NOMO-1 treated with DMSO at 0.1 percent for 48 hours (cell line): ENCODE results near the gene C2orf80.
"Not testable (repeated sequence)": the region's sequence is repeated elsewhere in the genome, so short reads cannot be mapped to it uniquely, and the experiment has no call there.

Experiments
- DNase-seq: peaks from one replicate; lab custom pipeline; 2025; ENCODE audit not compliant: unreplicated experiment; lab: John Stamatoyannopoulos, UW

Gene C2orf80

DNA sequence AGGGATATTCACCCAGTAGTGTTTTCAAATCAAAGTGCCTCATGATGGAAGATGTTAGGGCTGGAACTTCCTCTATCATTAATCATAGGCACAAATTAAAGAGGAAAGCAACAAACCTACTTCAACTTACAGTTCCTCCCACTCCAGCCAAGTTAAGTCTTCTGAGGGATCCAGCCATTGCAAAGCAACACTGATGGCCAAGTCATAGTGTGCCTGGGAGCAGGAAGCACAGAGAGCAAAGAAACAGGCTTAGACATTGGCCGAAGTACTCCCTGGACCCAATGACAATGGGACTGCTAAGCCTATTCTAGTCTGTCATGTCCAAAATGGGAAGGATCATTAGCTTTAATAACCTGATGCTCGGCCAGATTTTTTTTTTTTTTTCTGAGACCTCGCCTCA, 7.0 kb downstream of the C2orf80 start:
- DNase-seq: peak; percentile 7

DNA sequence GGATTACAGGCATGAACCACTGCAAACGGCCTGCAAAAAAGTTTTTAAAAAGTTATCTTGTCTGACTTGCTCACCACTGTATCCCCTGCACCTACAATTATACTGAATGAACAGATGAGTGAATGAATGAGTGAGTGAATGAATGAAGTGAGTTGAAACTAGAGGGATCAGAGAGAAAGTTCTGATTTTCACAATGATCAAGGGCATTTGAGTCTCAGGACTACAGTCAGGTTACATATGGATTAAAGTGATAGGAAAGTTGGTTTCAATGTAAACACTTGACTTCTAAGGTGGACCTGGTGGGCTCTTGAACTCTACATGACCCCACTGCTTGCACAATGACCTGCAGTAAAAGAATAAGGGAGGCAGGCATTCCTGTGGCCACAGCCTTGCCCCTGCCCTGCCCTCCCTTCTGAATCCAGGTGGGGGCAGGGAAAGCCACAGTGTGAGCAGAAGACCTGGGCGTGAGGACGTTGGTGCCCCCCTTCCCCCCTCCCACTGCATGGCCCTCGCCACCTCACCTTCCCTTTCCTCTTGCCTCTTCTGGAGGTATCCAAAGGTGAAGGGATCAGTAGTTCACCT, 10.7 kb downstream of the C2orf80 start:
- no peak for DNase-seq

DNA sequence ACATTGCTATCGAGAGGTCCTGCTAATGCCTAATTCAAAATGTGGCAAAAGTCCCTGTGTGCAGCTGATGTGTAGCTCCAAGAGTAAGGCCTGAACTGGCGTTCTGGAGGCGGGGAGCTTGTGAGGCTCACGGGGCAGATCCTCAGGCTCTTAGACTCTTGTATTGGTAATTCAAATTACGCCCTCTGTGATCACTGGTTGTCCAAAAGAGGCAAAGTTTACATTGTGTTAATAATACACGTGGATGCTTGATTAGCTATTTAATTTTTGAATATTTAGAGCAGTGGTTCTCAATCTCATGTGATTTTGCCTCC, 14.0 kb downstream of the C2orf80 start:
- no peak for DNase-seq

DNA sequence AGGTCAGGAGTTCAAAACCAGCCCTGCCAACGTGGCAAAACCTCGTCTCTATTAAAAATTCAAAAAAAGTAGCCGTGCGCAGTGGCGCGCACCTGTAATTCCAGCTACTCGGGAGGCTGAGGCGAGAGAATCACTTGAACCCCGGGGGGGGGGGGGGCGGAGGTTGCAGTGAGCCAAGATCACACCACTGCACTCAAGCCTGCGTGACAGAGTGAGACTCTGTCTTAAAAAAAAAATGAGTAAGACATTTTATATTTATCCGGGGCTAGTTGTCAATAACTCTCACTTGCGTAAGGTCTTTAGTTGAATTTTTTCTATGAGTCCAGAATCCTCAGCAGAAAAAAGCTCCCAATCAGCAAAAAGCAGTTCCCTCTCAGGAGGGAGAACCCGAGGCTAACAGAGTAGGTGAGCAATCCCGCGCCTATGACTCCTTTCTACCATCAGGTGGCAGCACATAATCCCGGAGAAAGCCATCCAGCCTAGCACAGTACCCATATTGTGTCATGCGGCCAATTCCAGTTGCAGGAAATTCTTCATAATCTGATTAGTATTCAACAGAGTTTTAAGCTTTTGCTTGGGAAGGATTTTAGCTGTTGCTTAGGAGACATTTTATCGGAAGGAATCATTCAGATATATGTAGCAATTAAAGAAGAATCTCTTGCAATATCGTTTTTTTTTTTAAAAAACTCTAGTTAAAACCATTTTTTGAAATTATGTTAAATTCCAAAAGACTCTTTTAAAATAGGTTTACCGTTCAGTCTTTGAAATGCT, 14.6 kb downstream of the C2orf80 start:
- DNase-seq: peak; percentile 63

DNA sequence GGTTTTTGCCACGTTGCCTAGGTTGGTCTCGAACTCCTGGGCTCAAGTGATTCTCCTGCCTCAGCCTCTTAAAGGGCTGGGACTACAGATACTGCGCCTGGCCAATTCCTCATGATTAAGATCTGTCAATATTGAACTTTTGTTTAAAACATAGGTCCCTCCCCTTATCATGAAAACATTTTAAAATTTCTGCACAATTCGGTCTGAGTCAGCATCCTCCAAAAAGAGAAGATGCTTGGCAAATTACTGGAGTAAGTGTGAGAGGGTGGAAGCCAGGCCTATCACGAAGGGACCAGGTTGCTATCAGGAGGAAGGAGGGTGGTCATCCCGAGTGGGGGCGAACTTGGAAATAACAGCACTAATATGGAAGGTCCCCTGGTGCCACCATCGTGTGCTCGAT, 15.7 kb downstream of the C2orf80 start:
- no peak for DNase-seq

DNA sequence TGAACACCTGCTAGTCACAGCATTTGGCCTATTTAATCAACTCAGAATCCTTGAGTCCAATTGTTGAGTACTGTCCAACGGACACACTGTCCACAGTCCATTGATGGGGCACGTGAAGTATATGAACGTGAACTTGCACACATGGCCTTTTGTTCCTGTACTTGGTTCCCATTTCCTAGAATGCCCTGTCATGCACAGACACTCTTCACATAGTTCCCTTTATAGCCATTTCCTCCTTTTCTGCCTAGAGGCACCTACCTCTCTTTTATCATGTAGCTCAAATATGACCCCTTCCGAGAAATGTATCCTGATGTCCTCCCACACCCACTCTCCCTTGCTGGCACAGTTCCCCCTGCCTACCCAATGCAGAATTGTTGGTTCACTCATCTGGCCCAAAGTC, 17.7 kb downstream of the C2orf80 start:
- peak; percentile 82 for DNase-seq

DNA sequence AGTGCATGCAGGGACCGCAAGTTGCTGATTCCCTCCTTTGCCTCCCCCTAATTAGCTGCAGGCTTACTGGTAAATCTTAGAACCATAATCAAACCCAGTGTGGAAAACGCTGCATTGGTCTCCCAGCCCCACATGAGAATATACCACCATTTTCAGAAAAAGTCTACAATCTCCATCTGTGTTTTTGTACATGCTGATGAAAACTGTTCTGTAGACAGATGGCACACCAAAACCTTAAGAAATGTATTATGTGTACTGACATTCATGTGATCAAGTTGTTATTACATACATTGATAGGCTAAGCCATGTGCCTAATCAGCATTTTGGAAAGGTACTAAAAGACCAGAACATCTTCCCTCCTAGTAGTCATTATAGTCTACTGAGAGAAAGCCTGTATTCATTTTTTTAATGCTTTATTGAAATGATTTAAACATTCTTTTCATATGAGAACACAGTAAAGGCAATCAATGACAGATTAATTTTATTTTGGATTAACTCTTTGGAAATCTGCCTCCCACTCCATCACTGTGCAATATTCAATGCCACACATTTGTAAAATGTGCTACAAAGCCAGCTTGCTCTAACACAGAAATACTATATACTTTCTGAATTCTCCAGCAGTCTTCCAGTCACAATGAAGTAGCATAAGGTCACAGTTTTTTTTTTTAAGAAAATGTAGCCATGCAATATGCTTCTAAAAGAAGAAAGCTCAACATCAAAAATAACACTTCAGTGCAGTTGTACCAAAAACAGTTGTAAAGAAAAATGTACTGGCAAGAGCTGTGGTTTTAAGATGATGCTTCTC, 24.7 kb downstream of the C2orf80 start:
- no peak for DNase-seq

DNA sequence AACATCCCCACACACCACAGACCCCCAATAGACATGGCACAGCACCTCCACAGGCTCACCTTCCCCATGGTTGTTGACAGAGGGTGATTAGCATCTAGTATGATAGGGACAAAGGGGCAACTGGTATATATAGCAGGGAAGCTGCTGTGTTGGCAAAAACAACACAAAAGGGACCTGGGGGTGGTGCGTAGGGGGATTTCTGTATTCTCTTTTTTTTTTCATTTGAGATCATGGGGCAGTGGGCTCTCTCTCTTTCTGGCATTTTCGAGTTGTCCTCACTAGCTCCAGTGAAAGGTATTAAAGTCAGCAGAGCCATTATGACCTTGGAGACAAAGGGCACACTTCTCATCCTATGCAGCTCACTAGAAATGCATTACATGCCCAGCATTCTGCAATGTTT, 26.3 kb downstream of the C2orf80 start, which contains the start of gene CRYGA:
Gene CRYGA, minus strand, starts transcription at position 101 of the 400 bp plus-strand sequence. Its CDS starts 33 bp downstream, at position 68.
- no peak for DNase-seq

DNA sequence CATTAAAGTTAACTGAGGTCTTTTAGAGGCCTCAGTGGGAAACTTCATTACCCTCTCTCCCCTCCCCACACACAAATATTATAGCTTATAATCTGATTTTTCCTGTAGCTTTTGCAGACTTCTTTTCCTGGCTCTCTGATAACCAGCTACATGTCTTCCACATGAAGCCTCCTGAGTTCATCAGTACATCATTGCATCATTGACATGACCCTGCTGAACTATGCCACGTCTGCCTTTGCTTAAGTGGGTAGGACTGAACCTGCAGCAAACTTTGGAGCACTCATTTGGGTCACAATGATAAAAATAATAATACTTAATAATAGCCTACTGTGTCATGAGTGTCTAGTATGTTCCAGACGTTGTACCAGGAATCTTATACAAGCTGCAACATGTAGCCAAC, 33.4 kb downstream of the C2orf80 start:
- DNase-seq: no peak

DNA sequence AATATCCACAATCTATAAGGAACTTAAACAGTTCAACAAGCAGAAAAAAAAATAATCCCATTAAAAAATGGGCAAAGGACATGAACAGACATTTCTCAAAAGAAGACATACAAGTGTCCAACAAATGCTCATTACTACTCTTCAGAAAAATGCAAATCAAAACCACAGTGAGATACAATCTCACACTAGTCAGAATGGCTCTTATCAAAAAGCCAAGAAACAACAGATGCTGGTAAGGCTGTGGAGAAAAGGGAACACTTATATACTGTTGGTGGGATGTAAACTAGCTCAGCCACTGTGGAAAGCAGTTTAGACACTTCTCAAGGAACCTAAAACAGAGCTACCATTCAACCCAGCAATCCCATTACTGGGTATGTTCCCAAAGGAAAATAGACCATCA, 36.7 kb downstream of the C2orf80 start:
- no peak for DNase-seq

DNA sequence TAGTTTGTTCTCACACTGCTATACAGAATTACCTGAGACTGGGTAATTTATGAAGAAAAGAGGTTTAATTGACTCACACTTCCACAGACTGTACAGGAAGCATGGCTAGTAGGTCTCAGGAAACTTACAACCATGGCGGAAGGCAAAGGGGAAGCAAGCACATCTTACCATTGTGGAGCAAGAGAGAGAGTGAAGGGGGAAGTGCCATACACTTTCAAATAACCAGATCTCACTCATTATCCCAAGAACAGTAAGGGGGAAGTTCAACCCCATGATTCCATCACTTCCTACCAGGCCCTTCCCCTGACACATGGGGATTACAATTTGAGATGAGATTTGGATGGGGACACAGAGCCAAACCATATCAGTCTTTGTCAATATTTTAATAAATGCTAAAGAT, 38.9 kb downstream of the C2orf80 start:
- DNase-seq: peak; percentile 48

DNA sequence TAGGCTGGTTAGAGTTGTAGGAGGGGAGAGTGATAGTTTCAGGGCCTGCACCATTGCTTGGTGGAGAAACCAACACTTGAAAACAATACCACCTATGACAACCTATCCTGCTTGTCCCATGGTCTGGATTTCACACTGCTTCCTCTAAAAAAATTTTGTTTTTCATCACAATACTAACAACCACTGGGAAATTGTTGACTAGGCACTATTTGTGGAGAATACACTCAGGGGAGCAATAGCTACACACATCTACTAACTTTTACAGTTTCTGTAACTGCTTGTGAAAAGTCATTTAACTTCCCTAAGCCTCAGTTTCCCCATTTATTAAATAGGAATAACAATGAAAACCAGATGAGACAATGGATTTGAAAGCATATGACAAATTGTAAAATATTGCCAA, 39.7 kb downstream of the C2orf80 start:
- no peak for DNase-seq

DNA sequence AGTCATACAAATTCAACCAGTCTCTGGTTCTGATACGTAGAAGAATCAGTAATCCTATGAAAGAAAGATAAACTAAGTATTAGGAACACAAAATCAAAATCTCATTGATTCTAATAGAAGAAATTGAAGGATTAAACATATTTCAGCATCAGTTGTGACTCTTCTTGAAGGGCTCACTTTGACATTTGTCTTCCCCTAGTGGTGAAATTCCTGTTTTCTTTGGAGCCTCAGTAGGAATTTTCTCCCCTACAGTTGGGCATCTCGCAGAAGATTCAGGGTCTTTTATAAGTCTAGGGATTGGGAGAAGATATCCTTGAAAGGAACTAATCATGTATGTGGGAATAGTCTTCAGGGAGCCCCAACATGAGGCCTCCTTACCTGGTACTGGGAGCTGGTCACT, 41.0 kb downstream of the C2orf80 start:
- DNase-seq: no peak

DNA sequence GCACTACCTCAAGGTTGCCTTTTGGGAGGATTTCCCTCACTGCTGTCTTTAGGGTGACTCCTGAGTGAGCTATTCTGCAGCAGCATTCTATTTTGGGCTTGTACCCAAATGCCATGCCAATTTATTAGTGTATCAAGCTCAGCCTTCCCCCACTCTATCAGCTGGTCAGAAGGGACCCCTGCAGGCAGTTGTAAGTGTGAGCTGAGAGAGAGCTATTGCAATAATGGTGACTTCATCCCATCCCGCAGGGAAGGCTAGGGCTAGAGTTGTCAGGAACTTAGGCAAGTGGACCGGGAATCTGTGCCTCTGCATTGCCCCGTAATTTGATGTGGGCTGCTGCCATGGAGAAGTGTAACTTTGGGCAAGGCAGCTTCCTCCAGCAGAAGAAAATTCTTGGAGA, 42.1 kb downstream of the C2orf80 start:
- DNase-seq: no peak

DNA sequence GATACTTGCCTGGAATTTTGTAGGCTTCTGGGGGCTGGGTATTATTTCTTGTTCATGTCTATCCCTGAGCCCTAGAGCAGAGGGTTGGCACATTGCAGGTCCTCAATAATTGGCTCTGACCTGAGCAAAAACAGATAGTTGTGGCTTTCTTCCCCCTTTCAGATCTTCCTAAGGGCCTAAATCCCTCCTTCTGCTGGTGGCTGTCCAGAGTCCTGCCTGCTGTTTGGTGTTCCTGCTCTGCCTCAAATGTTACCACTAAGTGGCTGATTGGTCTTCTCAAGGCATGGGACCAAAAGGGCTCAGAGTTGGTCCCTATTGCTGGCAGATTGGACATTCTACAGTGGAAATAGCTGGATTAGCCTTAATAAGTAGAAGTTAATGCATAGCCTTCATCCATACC, 42.8 kb downstream of the C2orf80 start:
- no peak for DNase-seq

DNA sequence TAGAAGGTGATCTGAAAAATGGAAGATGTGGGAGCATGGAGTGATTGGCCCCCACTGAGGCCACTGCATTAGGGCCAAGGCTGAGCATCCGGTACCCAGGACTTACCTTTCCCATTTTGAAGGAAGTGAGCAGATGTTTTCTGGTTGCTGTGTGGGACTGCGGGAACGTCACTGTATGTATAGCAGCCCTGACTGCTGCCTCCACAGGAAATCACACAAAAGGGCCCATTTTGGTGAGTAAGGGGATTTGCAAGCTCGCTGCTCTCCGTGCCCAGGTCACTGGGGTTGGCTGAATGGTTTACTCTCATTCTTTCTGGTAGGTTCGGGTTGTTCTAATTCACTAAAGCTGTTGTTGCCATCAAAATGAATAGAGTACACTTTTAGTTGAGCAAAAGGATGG, 43.8 kb downstream of the C2orf80 start, which contains the start of gene CRYGB:
Gene CRYGB, minus strand, starts transcription at position 153 of the 400 bp plus-strand sequence. Its CDS starts 38 bp downstream, at position 115.
- no peak for DNase-seq

DNA sequence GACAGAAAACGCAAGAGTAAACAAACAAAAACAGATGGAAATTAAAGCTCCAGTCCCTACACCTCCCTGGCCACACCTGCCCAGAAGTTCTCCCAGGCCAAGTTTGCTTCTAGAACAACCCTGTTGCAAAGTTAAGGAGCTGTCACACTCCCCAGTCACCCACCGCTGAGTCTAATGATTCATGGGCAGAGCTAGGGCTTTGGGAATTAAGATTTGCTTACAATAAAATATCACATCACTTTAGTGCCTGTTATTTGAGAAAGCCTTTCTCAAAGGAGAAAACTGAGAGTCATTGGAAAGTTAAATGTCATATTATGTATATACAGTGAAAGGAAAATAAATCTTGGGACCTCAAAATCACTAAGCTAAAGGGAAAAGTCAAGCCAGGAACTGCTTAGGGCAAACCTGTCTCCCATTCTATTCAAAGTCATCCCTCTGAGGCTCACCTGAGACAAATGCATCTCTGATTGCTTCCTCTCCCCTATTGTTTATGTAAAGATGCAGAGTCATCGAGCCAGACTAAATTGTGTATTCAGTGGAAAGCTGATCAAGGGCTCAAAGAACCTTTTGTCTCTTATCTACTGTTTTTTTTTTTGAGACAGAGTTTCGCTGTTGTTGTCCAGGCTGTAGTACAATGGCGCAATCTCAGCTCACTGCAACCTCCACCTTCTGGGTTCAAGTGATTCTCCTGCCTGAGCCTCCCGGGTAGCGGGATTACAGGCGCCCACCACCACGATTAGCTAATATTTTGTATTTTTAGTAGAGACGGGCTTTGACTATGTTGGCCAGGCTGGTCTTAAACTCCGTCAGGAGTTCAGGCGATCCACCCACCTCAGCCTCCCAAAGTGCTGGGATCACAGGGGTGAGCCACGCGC, 46.7 kb downstream of the C2orf80 start:
- DNase-seq: no peak

DNA sequence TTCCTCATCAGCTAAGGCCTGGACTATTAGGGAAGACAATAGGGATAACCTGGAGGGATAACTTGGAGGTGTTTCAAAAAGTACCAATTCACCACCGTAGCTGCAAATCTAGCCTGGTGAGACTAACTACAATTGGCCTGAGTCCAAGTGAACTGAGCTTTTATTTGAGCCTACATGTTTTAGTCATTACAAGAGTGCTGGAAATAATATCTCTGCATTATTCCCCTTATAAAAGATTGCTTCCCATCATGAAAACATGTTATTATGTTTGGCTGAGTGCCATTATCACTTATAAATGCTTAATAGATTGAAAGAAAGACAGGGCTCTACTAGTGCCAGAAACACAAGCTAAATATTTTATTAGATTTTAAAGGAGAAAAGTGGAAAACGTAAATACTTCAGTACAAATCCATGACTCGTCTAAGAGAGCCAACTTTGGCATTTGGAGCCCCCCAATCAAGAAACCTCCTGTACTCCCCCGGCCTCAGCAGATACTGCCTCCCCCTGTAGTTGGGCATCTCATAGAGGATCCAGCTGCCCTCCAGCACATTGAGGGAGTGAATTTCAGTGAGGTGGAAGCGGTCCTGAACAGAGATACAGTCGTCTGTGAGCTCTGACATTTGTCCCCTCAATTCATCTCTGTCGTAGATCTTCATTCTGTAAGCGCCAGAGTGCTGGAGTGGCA, 47.4 kb downstream of the C2orf80 start:
- no peak for DNase-seq

DNA sequence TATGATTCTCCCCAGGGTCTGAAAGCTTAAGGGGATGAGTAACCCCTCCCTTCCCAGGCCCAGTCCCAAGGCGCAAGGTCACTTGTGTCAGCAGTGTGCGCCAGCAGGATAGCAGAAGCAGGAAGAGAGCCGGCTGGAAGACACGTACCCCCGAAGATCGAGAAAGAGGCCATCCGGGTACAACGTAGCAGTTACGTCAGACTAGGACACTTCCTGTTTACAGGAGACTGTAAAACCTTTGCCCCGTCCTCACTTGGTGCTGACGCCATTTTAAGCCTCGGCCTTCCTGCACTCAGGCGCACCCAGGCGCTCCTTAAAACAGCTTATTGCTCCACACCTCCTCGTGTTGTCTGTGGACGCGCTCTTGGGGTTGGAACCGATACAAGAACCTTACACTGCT, 50.4 kb downstream of the C2orf80 start:
- DNase-seq: no peak

DNA sequence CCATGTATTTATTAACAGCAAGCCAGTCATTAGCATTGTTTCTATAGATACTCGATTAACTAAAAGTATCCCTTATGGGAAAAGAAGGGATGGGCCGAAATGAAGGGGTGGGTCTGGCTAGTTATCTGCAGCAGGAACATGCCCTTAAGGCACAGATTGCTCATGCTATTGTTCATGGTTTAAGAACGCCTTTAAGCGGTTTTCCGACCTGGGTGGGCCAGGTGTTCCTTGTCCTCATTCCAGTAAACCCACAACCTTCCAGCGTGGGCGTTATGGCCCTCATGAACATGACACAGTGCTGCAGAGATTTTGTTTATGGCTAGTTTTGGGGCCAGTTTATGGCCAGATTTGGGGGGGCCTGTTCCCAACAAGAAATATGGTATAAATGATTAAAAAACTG, 51.5 kb downstream of the C2orf80 start:
- DNase-seq: not testable (repeated sequence)

DNA sequence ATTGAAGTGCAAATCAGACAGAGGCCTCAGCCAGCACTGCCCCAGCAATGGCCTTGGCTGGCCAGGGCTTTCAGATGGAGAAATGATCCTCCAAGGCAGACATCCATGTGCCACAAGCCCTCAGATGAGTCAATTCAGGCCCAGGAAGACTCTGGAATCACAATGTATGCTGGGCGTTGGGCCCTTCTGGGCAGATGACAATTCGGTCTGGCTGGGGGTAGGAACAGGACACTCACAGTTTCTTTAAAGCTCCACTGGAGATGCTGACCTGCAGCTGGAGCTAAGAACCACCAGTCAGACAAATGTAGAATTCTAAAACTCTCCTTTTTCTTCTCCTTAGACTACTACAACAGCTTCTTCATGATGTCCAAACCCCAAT, 53.1 kb downstream of the C2orf80 start:
- no peak for DNase-seq
